WTC11 (cell line): Measurements from ENCODE around the gene SLC47A1. TPM values are rescaled to one million over a fixed set of nuclear protein-coding genes. Genes with fewer than 3 reads are reported as not detected.

ENCODE experiments used
- ATAC-seq: fragments of 200-7000 bp; cut with Tn5 transposase; 2 replicates; pipeline ENCODE4 v1.10.0; 2021; ENCODE audit warnings: mild to moderate bottlenecking, moderate library complexity
- CTCF ChIA-PET: fragments of 300-600 bp; sonication (Branson Sonifier 250); formaldehyde crosslinking; loops from one replicate; lab custom pipeline; 2021; ENCODE audit warnings: antibody characterized with exemption; lab: Charles Lee
- POLR2A ChIA-PET: fragments of 350-600 bp; sonication (Branson Sonifier 250); formaldehyde crosslinking; loops from one replicate; lab custom pipeline; 2021; ENCODE audit warnings: antibody characterized with exemption; lab: Charles Lee
- DNase-seq: peaks from one replicate; pipeline ENCODE4 v3.0.0; 2021; ENCODE audit warnings: low spot score
- H3K27ac Mint-ChIP-seq: 2 replicates; pipeline ENCODE4 v1.8.0; 2021; ENCODE audit warnings: mixed read lengths
- H3K27me3 Mint-ChIP-seq: 2 replicates; pipeline ENCODE4 v1.8.0; 2021; ENCODE audit warnings: low read depth, mild to moderate bottlenecking, moderate library complexity, mixed read lengths
- H3K36me3 Mint-ChIP-seq: 2 replicates; pipeline ENCODE4 v1.8.0; 2021; ENCODE audit warnings: mixed read lengths
- H3K4me1 Mint-ChIP-seq: 2 replicates; pipeline ENCODE4 v1.8.0; 2022; ENCODE audit warnings: mixed read lengths
- H3K4me3 Mint-ChIP-seq: 2 replicates; pipeline ENCODE4 v1.8.0; 2021; ENCODE audit warnings: mild to moderate bottlenecking, moderate library complexity, mixed read lengths
- H3K9me3 Mint-ChIP-seq: 2 replicates; pipeline ENCODE4 v1.8.0; 2021; ENCODE audit warnings: mixed read lengths
- CBFB ChIP-seq: sonication (generic); formaldehyde crosslinking; IDR thresholded peaks from 2 replicates; pipeline ENCODE4 v1.8.1; 2022; ENCODE audit warnings: mild to moderate bottlenecking, low read depth, missing genetic modification reagents
- EMX1 ChIP-seq: fragments of 250-450 bp; sonication (Bioruptor Pico); IDR thresholded peaks from 2 replicates; pipeline ENCODE4 v1.8.0; 2021; ENCODE audit warnings: mild to moderate bottlenecking
- GABPB1 ChIP-seq: sonication (generic); formaldehyde crosslinking; IDR thresholded peaks from 2 replicates; pipeline ENCODE4 v1.8.1; 2023; ENCODE audit warnings: mild to moderate bottlenecking, missing genetic modification reagents
- GTF2I ChIP-seq: fragments of 250-450 bp; sonication (Bioruptor Pico); conservative IDR thresholded peaks from 2 replicates; pipeline ENCODE4 v1.4.0; 2021; ENCODE audit warnings: mild to moderate bottlenecking
- JUN ChIP-seq: sonication (generic); formaldehyde crosslinking; IDR thresholded peaks from 2 replicates; pipeline ENCODE4 v1.8.0; 2023; ENCODE audit warnings: mild to moderate bottlenecking, missing genetic modification reagents
- MYBL2 ChIP-seq: sonication (generic); formaldehyde crosslinking; IDR thresholded peaks from 2 replicates; pipeline ENCODE4 v1.8.1; 2023; ENCODE audit warnings: mild to moderate bottlenecking, moderate library complexity, missing genetic modification reagents
- NR1H2 ChIP-seq: sonication (generic); formaldehyde crosslinking; IDR thresholded peaks from 2 replicates; pipeline ENCODE4 v1.9.0; 2021; ENCODE audit warnings: mild to moderate bottlenecking, moderate library complexity, missing genetic modification reagents
- NR2C2 ChIP-seq: sonication (generic); formaldehyde crosslinking; IDR thresholded peaks from 2 replicates; pipeline ENCODE4 v1.8.0; 2022; ENCODE audit warnings: mild to moderate bottlenecking, missing genetic modification reagents
- PRRX2 ChIP-seq: fragments of 250-450 bp; sonication (Bioruptor Pico); IDR thresholded peaks from 2 replicates; pipeline ENCODE4 v1.8.0; 2021; ENCODE audit warnings: mild to moderate bottlenecking
- TEAD1 ChIP-seq: sonication (generic); formaldehyde crosslinking; IDR thresholded peaks from 2 replicates; pipeline ENCODE4 v1.8.0; 2022; ENCODE audit warnings: mild to moderate bottlenecking, missing genetic modification reagents
- ZNF121 ChIP-seq: sonication (generic); formaldehyde crosslinking; IDR thresholded peaks from 2 replicates; pipeline ENCODE4 v1.8.0; 2023; ENCODE audit warnings: missing genetic modification reagents
- total RNA-seq: library from RNA; stranded (reverse); gene quantifications from 3 replicates; pipeline ENCODE4 v1.2.3, GENCODE V29; 2021
- TF ChIP-seq, protein P1 (sequence below): fragments of 250-450 bp; sonication (Bioruptor Pico); IDR thresholded peaks from 2 replicates; pipeline ENCODE4 v1.9.0; 2021; ENCODE audit warnings: mild to moderate bottlenecking, borderline replicate concordance
- TF ChIP-seq, protein P2 (sequence below): sonication (generic); formaldehyde crosslinking; IDR thresholded peaks from 2 replicates; pipeline ENCODE4 v1.8.0; 2022; ENCODE audit warnings: missing genetic modification reagents
- TF ChIP-seq, protein P3 (sequence below): sonication (generic); formaldehyde crosslinking; IDR thresholded peaks from 2 replicates; pipeline ENCODE4 v1.8.0; 2022; ENCODE audit warnings: mild to moderate bottlenecking, missing genetic modification reagents

The SLC47A1 gene
- total RNA-seq, 1 experiment from 2014 or later, result 2.5 TPM

DNA sequence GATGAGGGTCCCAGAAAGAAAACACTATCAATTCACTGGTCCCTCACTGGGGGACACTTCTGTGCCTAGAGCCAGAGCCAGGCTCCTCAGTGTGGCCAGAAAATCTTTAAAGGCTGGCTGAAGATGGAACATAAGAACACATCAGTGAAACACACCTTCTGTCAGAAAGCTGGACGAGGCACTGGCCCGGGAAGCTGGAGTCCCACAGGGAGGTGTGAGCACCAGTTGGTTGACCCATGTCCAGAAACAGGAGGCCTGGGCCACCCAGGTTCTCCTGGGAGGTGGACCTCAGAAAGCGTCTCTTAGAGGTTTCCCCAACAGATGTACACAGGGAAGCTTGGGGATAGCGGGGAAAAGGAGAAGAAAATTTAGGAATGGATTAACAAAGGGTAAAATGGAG, 58.7 kb downstream of the SLC47A1 start:
- DNase-seq, result no peak
- POLR2A ChIA-PET, result no interaction called here
- Mint-ChIP-seq H3K4me1 (no peaks in the 10 kb centered on the region; the same call in 1 of the 2 replicates), H3K4me3 (no peak overlapping the region)
- TF ChIP-seq EMX1 (CRISPR knock-in tag) (no peak), GABPB1 (CRISPR knock-in tag) (no peak), NR1H2 (CRISPR knock-in tag) (no peak), PRRX2 (no peak), CBFB (CRISPR knock-in tag) (no peak), JUN (CRISPR knock-in tag) (no peak)
- TF ChIP-seq, protein P1, sequence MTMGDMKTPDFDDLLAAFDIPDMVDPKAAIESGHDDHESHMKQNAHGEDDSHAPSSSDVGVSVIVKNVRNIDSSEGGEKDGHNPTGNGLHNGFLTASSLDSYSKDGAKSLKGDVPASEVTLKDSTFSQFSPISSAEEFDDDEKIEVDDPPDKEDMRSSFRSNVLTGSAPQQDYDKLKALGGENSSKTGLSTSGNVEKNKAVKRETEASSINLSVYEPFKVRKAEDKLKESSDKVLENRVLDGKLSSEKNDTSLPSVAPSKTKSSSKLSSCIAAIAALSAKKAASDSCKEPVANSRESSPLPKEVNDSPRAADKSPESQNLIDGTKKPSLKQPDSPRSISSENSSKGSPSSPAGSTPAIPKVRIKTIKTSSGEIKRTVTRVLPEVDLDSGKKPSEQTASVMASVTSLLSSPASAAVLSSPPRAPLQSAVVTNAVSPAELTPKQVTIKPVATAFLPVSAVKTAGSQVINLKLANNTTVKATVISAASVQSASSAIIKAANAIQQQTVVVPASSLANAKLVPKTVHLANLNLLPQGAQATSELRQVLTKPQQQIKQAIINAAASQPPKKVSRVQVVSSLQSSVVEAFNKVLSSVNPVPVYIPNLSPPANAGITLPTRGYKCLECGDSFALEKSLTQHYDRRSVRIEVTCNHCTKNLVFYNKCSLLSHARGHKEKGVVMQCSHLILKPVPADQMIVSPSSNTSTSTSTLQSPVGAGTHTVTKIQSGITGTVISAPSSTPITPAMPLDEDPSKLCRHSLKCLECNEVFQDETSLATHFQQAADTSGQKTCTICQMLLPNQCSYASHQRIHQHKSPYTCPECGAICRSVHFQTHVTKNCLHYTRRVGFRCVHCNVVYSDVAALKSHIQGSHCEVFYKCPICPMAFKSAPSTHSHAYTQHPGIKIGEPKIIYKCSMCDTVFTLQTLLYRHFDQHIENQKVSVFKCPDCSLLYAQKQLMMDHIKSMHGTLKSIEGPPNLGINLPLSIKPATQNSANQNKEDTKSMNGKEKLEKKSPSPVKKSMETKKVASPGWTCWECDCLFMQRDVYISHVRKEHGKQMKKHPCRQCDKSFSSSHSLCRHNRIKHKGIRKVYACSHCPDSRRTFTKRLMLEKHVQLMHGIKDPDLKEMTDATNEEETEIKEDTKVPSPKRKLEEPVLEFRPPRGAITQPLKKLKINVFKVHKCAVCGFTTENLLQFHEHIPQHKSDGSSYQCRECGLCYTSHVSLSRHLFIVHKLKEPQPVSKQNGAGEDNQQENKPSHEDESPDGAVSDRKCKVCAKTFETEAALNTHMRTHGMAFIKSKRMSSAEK (CRISPR knock-in tag), result no peak
- TF ChIP-seq, all 79 proteins: peak for 0
- no peaks in the 10 kb centered on the region for H3K36me3 Mint-ChIP-seq
- no peaks in the 10 kb centered on the region for H3K9me3 Mint-ChIP-seq
- CTCF ChIA-PET, result interaction anchor here (1.7 to 1.8 kb wide), 2 partner anchors 52 to 175 kb away, joined by 3 to 6 read pairs; no protein-coding TSS in a partner anchor
- H3K27ac Mint-ChIP-seq, result no peak overlapping the region
- ATAC-seq, result no peak
- no peaks in the 10 kb centered on the region for H3K27me3 Mint-ChIP-seq

DNA sequence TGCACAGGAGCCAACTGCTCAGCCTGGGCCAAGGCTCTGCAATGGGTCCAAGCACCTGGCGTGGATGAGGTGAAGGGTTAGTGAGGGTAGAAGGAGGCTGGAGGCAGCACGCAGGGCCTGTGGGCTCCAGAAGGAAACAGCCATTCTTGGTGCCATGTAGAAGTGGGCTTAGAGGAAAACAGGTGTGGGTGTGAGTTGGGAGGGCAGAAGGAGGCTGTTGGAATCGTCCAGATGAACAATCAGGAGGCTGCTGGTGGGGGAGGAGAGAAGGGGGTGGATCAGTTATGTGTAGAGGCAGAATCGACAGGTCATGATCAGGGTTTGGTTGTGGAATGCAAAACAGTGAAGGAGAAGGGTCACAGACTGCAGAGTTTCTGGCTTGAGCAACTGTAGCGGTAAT, 63.2 kb downstream of the SLC47A1 start:
- H3K4me3 Mint-ChIP-seq, result no peak overlapping the region
- H3K9me3 Mint-ChIP-seq, result no peaks in the 10 kb centered on the region
- DNase-seq, result no peak
- no peaks in the 10 kb centered on the region for H3K4me1 Mint-ChIP-seq
- H3K27me3 Mint-ChIP-seq, result no peaks in the 10 kb centered on the region
- POLR2A ChIA-PET, result no interaction called here
- CTCF ChIA-PET, result no interaction called here
- peak overlapping the region; percentile 26; the same call in 1 of the 2 replicates for H3K27ac Mint-ChIP-seq
- ATAC-seq, result no peak
- TF ChIP-seq GTF2I (CRISPR knock-in tag) (no peak), JUN (CRISPR knock-in tag) (no peak), MYBL2 (CRISPR knock-in tag) (no peak), TEAD1 (CRISPR knock-in tag) (no peak), ZNF121 (no peak)
- TF ChIP-seq, protein P2, sequence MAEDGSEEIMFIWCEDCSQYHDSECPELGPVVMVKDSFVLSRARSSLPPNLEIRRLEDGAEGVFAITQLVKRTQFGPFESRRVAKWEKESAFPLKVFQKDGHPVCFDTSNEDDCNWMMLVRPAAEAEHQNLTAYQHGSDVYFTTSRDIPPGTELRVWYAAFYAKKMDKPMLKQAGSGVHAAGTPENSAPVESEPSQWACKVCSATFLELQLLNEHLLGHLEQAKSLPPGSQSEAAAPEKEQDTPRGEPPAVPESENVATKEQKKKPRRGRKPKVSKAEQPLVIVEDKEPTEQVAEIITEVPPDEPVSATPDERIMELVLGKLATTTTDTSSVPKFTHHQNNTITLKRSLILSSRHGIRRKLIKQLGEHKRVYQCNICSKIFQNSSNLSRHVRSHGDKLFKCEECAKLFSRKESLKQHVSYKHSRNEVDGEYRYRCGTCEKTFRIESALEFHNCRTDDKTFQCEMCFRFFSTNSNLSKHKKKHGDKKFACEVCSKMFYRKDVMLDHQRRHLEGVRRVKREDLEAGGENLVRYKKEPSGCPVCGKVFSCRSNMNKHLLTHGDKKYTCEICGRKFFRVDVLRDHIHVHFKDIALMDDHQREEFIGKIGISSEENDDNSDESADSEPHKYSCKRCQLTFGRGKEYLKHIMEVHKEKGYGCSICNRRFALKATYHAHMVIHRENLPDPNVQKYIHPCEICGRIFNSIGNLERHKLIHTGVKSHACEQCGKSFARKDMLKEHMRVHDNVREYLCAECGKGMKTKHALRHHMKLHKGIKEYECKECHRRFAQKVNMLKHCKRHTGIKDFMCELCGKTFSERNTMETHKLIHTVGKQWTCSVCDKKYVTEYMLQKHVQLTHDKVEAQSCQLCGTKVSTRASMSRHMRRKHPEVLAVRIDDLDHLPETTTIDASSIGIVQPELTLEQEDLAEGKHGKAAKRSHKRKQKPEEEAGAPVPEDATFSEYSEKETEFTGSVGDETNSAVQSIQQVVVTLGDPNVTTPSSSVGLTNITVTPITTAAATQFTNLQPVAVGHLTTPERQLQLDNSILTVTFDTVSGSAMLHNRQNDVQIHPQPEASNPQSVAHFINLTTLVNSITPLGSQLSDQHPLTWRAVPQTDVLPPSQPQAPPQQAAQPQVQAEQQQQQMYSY (CRISPR knock-in tag), result no peak
- TF ChIP-seq, protein P3, sequence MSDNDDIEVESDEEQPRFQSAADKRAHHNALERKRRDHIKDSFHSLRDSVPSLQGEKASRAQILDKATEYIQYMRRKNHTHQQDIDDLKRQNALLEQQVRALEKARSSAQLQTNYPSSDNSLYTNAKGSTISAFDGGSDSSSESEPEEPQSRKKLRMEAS, result no peak
- H3K36me3 Mint-ChIP-seq, result no peaks in the 10 kb centered on the region

DNA sequence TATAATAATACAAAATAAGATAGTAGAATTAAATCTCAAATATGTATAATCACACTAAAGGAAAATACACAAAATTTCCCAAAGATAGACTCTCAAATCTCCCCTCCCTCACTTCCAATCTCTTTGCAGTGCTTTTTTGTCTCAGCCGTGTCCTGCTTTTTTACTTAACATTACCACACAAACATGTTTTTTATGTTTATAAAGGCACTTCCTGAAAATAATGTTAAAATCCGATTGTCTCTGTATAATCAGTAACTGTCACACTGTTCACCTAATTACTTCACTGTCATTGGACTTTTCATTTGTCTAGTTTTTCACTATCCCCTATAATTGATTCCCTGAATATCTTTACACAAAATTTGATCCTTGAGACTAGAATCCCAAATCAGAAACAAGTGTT, 76.7 kb downstream of the SLC47A1 start:
- no peak for DNase-seq
- no peak for TF ChIP-seq NR2C2
- H3K36me3 Mint-ChIP-seq, result no peaks in the 10 kb centered on the region
- ChIA-PET CTCF (no interaction called here), POLR2A (no interaction called here)
- no peak for ATAC-seq
- H3K27ac Mint-ChIP-seq, result no peak overlapping the region
- H3K9me3 Mint-ChIP-seq, result no peaks in the 10 kb centered on the region
- no peak overlapping the region for H3K4me3 Mint-ChIP-seq
- no peaks in the 10 kb centered on the region for H3K27me3 Mint-ChIP-seq
- H3K4me1 Mint-ChIP-seq, result no peaks in the 10 kb centered on the region
